GM19023 (cell line): Measurements from ENCODE around the gene RGS6.

Source experiments
- ATAC-seq: cut with Tn5 transposase; IDR thresholded peaks from one replicate; pipeline ENCODE4 v1.9.1; 2021; ENCODE audit warnings: mild to moderate bottlenecking, moderate library complexity; ENCODE audit not compliant: unreplicated experiment

RGS6 gene

GRCh38 chr14:72401101-72401625 is 468.9 kb downstream of the RGS6 start:
- ATAC-seq, result no peak

GRCh38 chr14:72401632-72402376 is 469.6 kb downstream of the RGS6 start:
- no peak for ATAC-seq

GRCh38 chr14:72402377-72402772 is 470.1 kb downstream of the RGS6 start:
- no peak for ATAC-seq

GRCh38 chr14:72404106-72404774 is 472.0 kb downstream of the RGS6 start:
- no peak for ATAC-seq

GRCh38 chr14:72404998-72405397 is 472.8 kb downstream of the RGS6 start:
- ATAC-seq, result no peak

GRCh38 chr14:72408020-72408419 is 475.8 kb downstream of the RGS6 start:
- ATAC-seq, result no peak

GRCh38 chr14:72409047-72409446 is 476.8 kb downstream of the RGS6 start:
- no peak for ATAC-seq

GRCh38 chr14:72416081-72416849 is 484.0 kb downstream of the RGS6 start:
- ATAC-seq, result no peak

GRCh38 chr14:72416892-72417291 is 484.7 kb downstream of the RGS6 start:
- no peak for ATAC-seq

- no peak for ATAC-seq
Observed at GRCh38 chr14:72418806-72419205, 486.6 kb downstream of the RGS6 start.

GRCh38 chr14:72419226-72419775 is 487.1 kb downstream of the RGS6 start:
- ATAC-seq, result no peak

GRCh38 chr14:72420749-72421474 is 488.7 kb downstream of the RGS6 start:
- no peak for ATAC-seq

GRCh38 chr14:72423957-72424356 is 491.7 kb downstream of the RGS6 start:
- ATAC-seq, result no peak

- ATAC-seq, result no peak
Observed at GRCh38 chr14:72430457-72430856, 498.2 kb downstream of the RGS6 start.

GRCh38 chr14:72432748-72433147 is 500.5 kb downstream of the RGS6 start:
- ATAC-seq, result no peak

- ATAC-seq, result no peak
Observed at GRCh38 chr14:72433511-72433910, 501.3 kb downstream of the RGS6 start.

GRCh38 chr14:72434856-72435255 is 502.6 kb downstream of the RGS6 start:
- ATAC-seq, result no peak

GRCh38 chr14:72439707-72440106 is 507.5 kb downstream of the RGS6 start:
- no peak for ATAC-seq

- ATAC-seq, result no peak
Observed at GRCh38 chr14:72443256-72443655, 511.0 kb downstream of the RGS6 start.

- no peak for ATAC-seq
Observed at GRCh38 chr14:72443991-72444441, 511.8 kb downstream of the RGS6 start.
